Fibroblast of villous mesenchyme (primary cell): ENCODE data around the gene CCDC91. TPM values are rescaled to one million over a fixed set of nuclear protein-coding genes. Genes with fewer than 3 reads are reported as not detected.
A peak's percentile ranks its signal among the peaks of the same experiment; 100 is the strongest.

ENCODE experiments used
- DNase-seq: peaks from one replicate; pipeline ENCODE4 v3.0.0-alpha.2; 2010; ENCODE audit warnings: low read depth
- H3K4me3 ChIP-seq: 2 replicates; pipeline ENCODE4 v1.5.1; 2011; ENCODE audit warnings: low read depth, mild to moderate bottlenecking, low read length
- CTCF ChIP-seq: IDR thresholded peaks from 2 replicates; pipeline ENCODE4 v1.5.1; 2012; ENCODE audit warnings: low read depth, mild to moderate bottlenecking, low read length; ENCODE audit not compliant: insufficient read depth
- total RNA-seq: library from RNA; depleted of rRNA; stranded (reverse); fragments of >200 nt; gene quantifications from 2 replicates; pipeline ENCODE4 v1.2.3, GENCODE V29; 2012

CCDC91 gene
- total RNA-seq, 1 donor: 30.7 TPM

- TF ChIP-seq CTCF: no peak
- H3K4me3 ChIP-seq: no peak overlapping the region
- DNase-seq: no peak
These were observed 112.9 kb downstream of the CCDC91 start for GRCh38 chr12:28303192-28303591.

- no peak for DNase-seq
- no peak for TF ChIP-seq CTCF
- no peak overlapping the region for H3K4me3 ChIP-seq
These were observed 116.3 kb downstream of the CCDC91 start for GRCh38 chr12:28306535-28306934.

GRCh38 chr12:28308891-28309290 lies 118.6 kb downstream of the CCDC91 start:
- DNase-seq: no peak
- no peak for TF ChIP-seq CTCF
- no peak overlapping the region for H3K4me3 ChIP-seq

- TF ChIP-seq CTCF: no peak
- H3K4me3 ChIP-seq: no peak overlapping the region
- DNase-seq: peak; percentile 39
These were observed 123.4 kb downstream of the CCDC91 start for GRCh38 chr12:28313631-28314030.

GRCh38 chr12:28316049-28316448 lies 125.8 kb downstream of the CCDC91 start:
- DNase-seq: no peak
- TF ChIP-seq CTCF: no peak
- no peak overlapping the region for H3K4me3 ChIP-seq

- no peak for TF ChIP-seq CTCF
- no peak overlapping the region for H3K4me3 ChIP-seq
- DNase-seq: no peak
These were observed 128.0 kb downstream of the CCDC91 start for GRCh38 chr12:28318273-28318672.

- TF ChIP-seq CTCF: no peak
- no peak for DNase-seq
- H3K4me3 ChIP-seq: no peak overlapping the region
These were observed 130.1 kb downstream of the CCDC91 start for GRCh38 chr12:28320353-28320752.
